HUES64 (cell line): ENCODE results near the gene CSNK1D.

ENCODE experiments used
- H3K27ac ChIP-seq: 2 replicates; pipeline ENCODE4 v1.7.0; 2013; ENCODE audit warnings: low read depth, low read length, inconsistent platforms
- H3K27me3 ChIP-seq: 2 replicates; pipeline ENCODE4 v1.6.1; 2013; ENCODE audit warnings: mild to moderate bottlenecking, low read length; ENCODE audit not compliant: insufficient read depth
- H3K36me3 ChIP-seq: 2 replicates; pipeline ENCODE4 v1.6.1; 2013; ENCODE audit warnings: mild to moderate bottlenecking, low read length; ENCODE audit not compliant: insufficient read depth
- H3K4me1 ChIP-seq: 2 replicates; pipeline ENCODE4 v1.6.1; 2013; ENCODE audit warnings: mild to moderate bottlenecking, low read length, moderate library complexity; ENCODE audit not compliant: insufficient read depth
- H3K4me3 ChIP-seq: 2 replicates; pipeline ENCODE4 v1.5.1; 2013; ENCODE audit warnings: mild to moderate bottlenecking, low read length, moderate library complexity
- H3K9ac ChIP-seq: 2 replicates; pipeline ENCODE4 v1.6.1; 2013; ENCODE audit warnings: mild to moderate bottlenecking, low read depth, low read length
- H3K9me3 ChIP-seq: 2 replicates; pipeline ENCODE4 v1.6.1; 2013; ENCODE audit warnings: low read depth, low read length; ENCODE audit not compliant: insufficient read depth
- WGBS: fragments of 150-250, 120-280 bp; methylation state at CpG from one replicate; pipeline ENCODE4 v1.1.7; 2013; ENCODE audit warnings: missing lambda C conversion rate; 5-methylcytosine and 5-hydroxymethylcytosine counted together

The CSNK1D gene

GRCh38 chr17:82287013-82287867 is 13.7 kb upstream of the CSNK1D start:
- WGBS, result 88% methylated on average over 9 of the region's 9 CpGs
- H3K9ac ChIP-seq, result no peak overlapping the region
- H3K9me3 ChIP-seq, result no peaks in the 10 kb centered on the region
- no peak overlapping the region for H3K27ac ChIP-seq
- no peaks in the 10 kb centered on the region for H3K36me3 ChIP-seq
- H3K27me3 ChIP-seq, result no peaks in the 10 kb centered on the region
- H3K4me3 ChIP-seq, result no peak overlapping the region
- H3K4me1 ChIP-seq, result no peaks in the 10 kb centered on the region

- H3K27ac ChIP-seq, result no peak overlapping the region
- WGBS, result 72% methylated on average over 7 of the region's 8 CpGs
- no peaks in the 10 kb centered on the region for H3K27me3 ChIP-seq
- H3K36me3 ChIP-seq, result no peaks in the 10 kb centered on the region
- H3K9ac ChIP-seq, result no peak overlapping the region
- H3K4me1 ChIP-seq, result no peaks in the 10 kb centered on the region
- H3K4me3 ChIP-seq, result no peak overlapping the region
- H3K9me3 ChIP-seq, result no peaks in the 10 kb centered on the region
These were observed 11.6 kb upstream of the CSNK1D start for GRCh38 chr17:82285141-82285540.

DNA sequence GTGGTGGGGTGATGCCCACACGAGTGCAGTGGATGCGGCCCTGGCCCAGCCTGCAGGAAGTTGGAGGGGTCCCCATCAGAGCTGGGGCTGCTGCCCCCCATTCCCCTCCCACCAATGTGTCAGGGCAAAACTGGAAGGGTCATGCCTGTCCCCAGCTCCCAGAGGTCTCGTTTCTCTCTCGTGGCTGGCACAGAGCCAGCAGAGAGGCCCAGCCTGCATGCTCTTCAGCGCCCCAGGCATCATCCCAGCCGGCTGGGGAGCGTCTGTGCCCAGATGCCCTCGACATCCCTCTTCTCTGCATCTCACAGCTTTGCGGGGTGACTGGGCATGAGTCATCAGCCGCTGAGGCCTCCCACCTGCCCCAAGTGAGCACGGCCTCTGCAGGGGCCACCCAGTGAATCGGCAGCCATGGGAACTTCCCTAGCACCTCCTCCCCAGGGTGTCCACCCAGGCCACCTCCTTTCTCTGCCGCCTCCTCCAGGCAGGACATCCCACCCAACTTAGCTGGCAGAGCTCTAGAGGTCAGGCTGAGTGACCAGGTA is 9.8 kb upstream of the CSNK1D start:
- Histone ChIP-seq H3K36me3 (no peaks in the 10 kb centered on the region), H3K9me3 (no peaks in the 10 kb centered on the region), H3K4me3 (no peak overlapping the region), H3K27ac (no peak overlapping the region), H3K9ac (no peak overlapping the region), H3K4me1 (peaks cover 6% of the 10 kb centered on the region; the same call in 1 of the 2 replicates), H3K27me3 (no peaks in the 10 kb centered on the region)
- WGBS, result 86% methylated on average over 13 of the region's 13 CpGs

DNA sequence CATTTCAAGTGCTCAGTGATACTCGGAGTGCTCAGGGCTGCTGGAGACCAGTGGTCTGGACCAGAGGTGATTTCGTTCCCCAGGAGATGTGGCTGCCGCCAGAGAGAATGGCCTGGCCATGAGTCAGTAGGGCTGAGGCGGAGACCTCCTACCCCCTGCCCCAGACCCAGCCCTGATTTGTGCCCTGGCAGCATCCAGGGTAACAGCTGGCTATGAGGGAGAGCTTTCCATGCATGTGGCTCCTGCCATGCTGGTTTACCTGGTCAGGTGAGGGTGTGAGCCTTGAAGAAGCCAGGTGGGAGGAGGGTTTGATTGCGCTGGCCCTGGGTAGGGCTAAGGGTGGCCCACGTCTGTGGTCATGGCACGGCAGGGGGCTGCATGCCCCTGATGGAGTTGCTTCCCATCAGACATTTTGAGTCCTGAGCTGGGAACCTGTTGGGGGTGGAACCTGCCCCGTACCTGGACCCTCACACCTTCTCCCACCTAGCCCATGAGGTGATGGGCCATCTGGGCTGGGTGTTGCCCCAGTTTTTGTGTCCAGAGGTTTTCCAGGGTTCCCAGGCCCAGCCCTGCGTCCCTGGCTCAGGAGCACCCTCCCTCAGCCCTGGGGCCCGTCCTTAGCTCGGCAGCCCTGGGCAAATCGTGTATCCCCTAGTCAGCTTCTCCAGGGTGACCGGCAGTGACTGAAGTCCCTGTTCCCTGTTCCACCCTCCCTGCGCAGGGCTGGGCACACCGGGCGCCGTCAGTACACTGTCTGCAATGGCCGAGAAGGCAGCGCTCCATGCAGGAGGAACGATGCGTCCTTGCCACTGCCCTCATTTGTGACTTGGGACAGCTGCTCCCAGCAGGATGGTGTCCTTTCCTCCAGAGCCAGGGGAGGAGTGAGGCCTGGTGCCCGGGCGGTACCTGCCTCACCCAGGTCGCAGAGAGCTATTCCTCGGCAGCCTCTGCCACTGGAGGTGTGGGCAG is 9.0 kb upstream of the CSNK1D start:
- no peaks in the 10 kb centered on the region for H3K9me3 ChIP-seq
- no peak overlapping the region for H3K4me3 ChIP-seq
- 94% methylated on average over 25 of the region's 25 CpGs for WGBS
- H3K9ac ChIP-seq, result no peak overlapping the region
- peaks cover 6% of the 10 kb centered on the region; the same call in 1 of the 2 replicates for H3K4me1 ChIP-seq
- no peak overlapping the region for H3K27ac ChIP-seq
- H3K27me3 ChIP-seq, result no peaks in the 10 kb centered on the region
- no peaks in the 10 kb centered on the region for H3K36me3 ChIP-seq

GRCh38 chr17:82281502-82282238 is 8.2 kb upstream of the CSNK1D start:
- H3K9ac ChIP-seq, result no peak overlapping the region
- no peak overlapping the region for H3K4me3 ChIP-seq
- peaks cover 6% of the 10 kb centered on the region; the same call in 1 of the 2 replicates for H3K4me1 ChIP-seq
- H3K36me3 ChIP-seq, result no peaks in the 10 kb centered on the region
- H3K27ac ChIP-seq, result no peak overlapping the region
- 90% methylated on average over 19 of the region's 22 CpGs for WGBS
- H3K9me3 ChIP-seq, result no peaks in the 10 kb centered on the region
- H3K27me3 ChIP-seq, result no peaks in the 10 kb centered on the region

DNA sequence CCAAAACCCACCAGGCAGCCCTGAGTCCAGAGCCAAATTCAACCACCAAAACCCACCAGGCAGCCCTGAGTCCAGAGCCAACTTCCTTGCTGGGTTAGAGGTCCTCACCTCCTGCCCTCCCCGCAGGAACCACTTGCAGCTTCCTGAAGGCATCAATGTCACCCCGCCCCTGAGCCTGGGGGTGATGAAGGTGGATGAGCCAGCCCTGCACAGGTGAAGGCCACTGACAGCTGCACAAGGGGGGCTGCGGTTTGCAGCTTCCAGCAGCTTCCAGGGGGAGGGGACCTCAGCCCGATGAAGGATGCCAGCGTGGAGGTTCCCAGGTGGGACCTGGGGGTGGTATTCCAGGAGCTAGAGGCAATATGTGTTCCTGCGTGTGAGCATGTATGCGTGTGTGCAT is 7.6 kb upstream of the CSNK1D start:
- no peak overlapping the region for H3K9ac ChIP-seq
- H3K4me1 ChIP-seq, result peaks cover 6% of the 10 kb centered on the region; the same call in 1 of the 2 replicates
- H3K9me3 ChIP-seq, result no peaks in the 10 kb centered on the region
- H3K4me3 ChIP-seq, result no peak overlapping the region
- 84% methylated on average over 7 of the region's 7 CpGs for WGBS
- no peak overlapping the region for H3K27ac ChIP-seq
- no peaks in the 10 kb centered on the region for H3K27me3 ChIP-seq
- H3K36me3 ChIP-seq, result no peaks in the 10 kb centered on the region

DNA sequence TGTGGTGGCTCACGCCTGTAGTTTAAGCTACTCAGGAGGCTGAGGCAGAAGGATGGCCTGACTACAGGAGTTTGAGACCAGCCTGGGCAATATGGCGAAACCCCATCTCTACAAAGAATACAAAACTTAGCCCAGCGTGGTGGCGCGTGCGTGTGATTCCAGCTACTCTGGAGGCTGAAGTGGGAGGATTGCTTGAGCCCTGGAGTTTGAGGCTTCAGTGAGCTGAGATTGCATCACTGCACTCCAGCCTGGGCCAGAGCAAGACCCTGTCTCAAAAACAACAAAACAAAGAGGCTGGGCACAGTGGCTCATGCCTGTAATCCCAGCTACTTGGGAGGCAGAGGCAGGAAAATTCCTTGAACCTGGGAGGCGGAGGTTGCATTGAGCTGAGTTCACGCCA is 7.0 kb upstream of the CSNK1D start:
- Histone ChIP-seq H3K9ac (no peak overlapping the region), H3K27ac (no peak overlapping the region)
- WGBS, result 93% methylated on average over 8 of the region's 8 CpGs

GRCh38 chr17:82278786-82279391 is 5.4 kb upstream of the CSNK1D start:
- peaks cover 6% of the 10 kb centered on the region for H3K27me3 ChIP-seq
- H3K27ac ChIP-seq, result no peak overlapping the region
- WGBS, result 74% methylated on average over 16 of the region's 16 CpGs
- H3K36me3 ChIP-seq, result no peaks in the 10 kb centered on the region
- no peak overlapping the region for H3K4me3 ChIP-seq
- no peaks in the 10 kb centered on the region for H3K9me3 ChIP-seq
- peaks cover 6% of the 10 kb centered on the region; the same call in 1 of the 2 replicates for H3K4me1 ChIP-seq
- H3K9ac ChIP-seq, result no peak overlapping the region

More for the DNA sequence above, 7.0 kb upstream of the CSNK1D start:
- no peaks in the 10 kb centered on the region for H3K9me3 ChIP-seq
- H3K36me3 ChIP-seq, result no peaks in the 10 kb centered on the region
- H3K4me3 ChIP-seq, result no peak overlapping the region
- H3K27me3 ChIP-seq, result peaks cover 1% of the 10 kb centered on the region; the same call in 1 of the 2 replicates
- H3K4me1 ChIP-seq, result peaks cover 6% of the 10 kb centered on the region; the same call in 1 of the 2 replicates

DNA sequence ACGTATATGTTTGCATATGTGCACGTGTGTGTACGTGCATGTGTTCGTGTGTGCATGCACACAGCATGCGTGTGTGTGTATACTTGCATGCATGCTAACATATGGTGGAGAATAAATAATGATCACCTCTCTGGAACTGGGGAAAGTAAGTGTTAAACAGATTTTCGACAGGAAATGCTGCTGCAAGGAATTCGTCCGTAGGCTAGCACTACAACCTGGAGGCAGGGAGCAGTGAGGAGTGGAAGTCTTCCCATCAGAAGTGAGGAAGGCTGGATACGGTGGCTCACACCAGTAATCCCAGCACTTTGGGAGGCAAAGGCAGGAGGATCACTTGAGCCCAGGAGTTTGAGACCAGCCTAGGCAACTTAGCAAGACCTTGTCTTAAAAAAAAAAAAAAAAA is 4.8 kb upstream of the CSNK1D start:
- no peak overlapping the region for H3K27ac ChIP-seq
- no peak overlapping the region for H3K4me3 ChIP-seq
- H3K27me3 ChIP-seq, result peaks cover 6% of the 10 kb centered on the region
- H3K4me1 ChIP-seq, result peaks cover 9% of the 10 kb centered on the region; the same call in 1 of the 2 replicates
- 83% methylated on average over 9 of the region's 9 CpGs for WGBS
- no peaks in the 10 kb centered on the region for H3K9me3 ChIP-seq
- no peak overlapping the region for H3K9ac ChIP-seq
- H3K36me3 ChIP-seq, result no peaks in the 10 kb centered on the region

DNA sequence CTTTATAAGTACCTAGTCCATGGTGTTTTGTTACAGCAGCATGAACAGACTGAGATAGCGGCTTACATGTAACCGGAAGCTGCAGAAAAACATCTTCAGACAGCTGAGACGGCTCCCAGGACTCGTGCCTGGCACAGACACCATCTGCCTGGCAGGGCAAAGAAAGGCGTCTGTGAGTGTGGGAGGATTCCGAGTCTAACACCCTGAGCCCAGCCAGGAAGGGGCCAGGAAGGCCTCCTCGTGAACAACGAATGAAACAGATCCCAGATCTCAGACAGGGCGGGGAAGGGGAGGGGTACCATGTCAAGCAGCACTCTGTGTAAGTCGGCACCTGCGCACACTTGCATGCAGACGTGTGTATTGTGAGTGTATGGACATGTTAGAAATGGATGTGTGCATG is 4.4 kb upstream of the CSNK1D start:
- Histone ChIP-seq H3K27ac (no peak overlapping the region), H3K4me3 (no peak overlapping the region), H3K27me3 (peaks cover 6% of the 10 kb centered on the region), H3K4me1 (peaks cover 9% of the 10 kb centered on the region; the same call in 1 of the 2 replicates), H3K36me3 (no peaks in the 10 kb centered on the region), H3K9me3 (no peaks in the 10 kb centered on the region), H3K9ac (no peak overlapping the region)
- 87% methylated on average over 12 of the region's 12 CpGs for WGBS
